IMR-90 (cell line): ENCODE results near the gene ZNF618.

Source experiments
- CEBPB ChIP-seq: IDR thresholded peaks from 2 replicates; pipeline ENCODE4 v1.6.1; 2012; ENCODE audit warnings: low read depth, low read length, improper control_type of control experiment
- CTCF ChIP-seq: conservative IDR thresholded peaks from 2 replicates; pipeline ENCODE4 v1.5.1; 2012; ENCODE audit warnings: mild to moderate bottlenecking, low read depth, low read length, improper control_type of control experiment
- POLR2A ChIP-seq: IDR thresholded peaks from 2 replicates; pipeline ENCODE4 v1.6.1; 2012; ENCODE audit warnings: mild to moderate bottlenecking, low read depth, low read length
- RAD21 ChIP-seq: IDR thresholded peaks from 2 replicates; pipeline ENCODE4 v1.6.1; 2012; ENCODE audit warnings: low read length, improper control_type of control experiment
- TF ChIP-seq, protein P1 (sequence below): fragments of 150-350 bp; IDR thresholded peaks from 2 replicates; pipeline ENCODE4 v1.6.1; 2017; ENCODE audit warnings: mild to moderate bottlenecking, antibody characterized with exemption, low read length, low read depth

DNA sequence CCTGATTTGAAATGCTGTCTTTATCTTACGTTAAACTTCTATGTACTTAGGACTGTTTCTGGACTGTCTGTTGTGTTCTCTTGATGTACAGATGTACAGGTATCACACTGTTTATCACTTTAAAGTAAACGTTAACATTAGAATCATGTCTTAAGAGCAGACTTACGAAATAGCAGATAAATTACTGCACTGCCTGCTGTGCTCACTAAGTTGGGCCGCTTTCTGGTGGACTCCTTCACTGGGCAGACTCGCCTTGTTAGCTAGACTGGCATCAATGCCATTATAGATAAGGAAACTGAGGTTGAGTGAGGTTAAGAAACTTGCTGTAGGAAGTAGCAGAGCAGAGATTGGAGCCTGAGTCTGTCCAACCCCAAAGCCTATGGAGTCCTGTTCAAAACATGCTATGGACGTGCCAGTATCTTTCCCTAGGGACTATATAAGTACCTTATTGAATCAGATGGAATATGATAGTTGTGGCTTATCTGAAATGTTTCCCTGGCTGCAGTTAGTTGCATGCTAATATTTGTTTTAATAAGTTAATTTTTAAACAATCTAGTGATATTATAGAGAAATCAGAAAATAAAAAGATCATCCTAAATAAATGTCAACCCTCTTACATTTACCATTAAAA lies 16.9 kb downstream of the ZNF618 start:
- no peak; the same call in 1 of the 2 replicates for TF ChIP-seq CEBPB
- TF ChIP-seq, protein P1, sequence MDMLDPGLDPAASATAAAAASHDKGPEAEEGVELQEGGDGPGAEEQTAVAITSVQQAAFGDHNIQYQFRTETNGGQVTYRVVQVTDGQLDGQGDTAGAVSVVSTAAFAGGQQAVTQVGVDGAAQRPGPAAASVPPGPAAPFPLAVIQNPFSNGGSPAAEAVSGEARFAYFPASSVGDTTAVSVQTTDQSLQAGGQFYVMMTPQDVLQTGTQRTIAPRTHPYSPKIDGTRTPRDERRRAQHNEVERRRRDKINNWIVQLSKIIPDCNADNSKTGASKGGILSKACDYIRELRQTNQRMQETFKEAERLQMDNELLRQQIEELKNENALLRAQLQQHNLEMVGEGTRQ = no peak
- no peak for TF ChIP-seq CTCF
- no peak for TF ChIP-seq POLR2A
- TF ChIP-seq RAD21 = no peak
